Stimulated activated CD4-positive, alpha-beta T cell treated with anti-CD3 and anti-CD28 coated beads, Interleukin-1b, Interleukin-23, amount 100 ng/mL, for 24 hours (primary cell): Measurements from ENCODE around the gene ORC4.
A peak's percentile ranks its signal among the peaks of the same experiment; 100 is the strongest.
"Not testable (repeated sequence)": the region's sequence is repeated elsewhere in the genome, so short reads cannot be mapped to it uniquely, and the experiment has no call there.

ENCODE experiments used
- DNase-seq, 4 experiments: peaks; one replicate each; pipeline ENCODE4 v3.0.0-alpha.2; 2020; ENCODE audit warnings: low read depth in 4 of 4, low spot score in 1 of 4

ORC4 gene

DNA sequence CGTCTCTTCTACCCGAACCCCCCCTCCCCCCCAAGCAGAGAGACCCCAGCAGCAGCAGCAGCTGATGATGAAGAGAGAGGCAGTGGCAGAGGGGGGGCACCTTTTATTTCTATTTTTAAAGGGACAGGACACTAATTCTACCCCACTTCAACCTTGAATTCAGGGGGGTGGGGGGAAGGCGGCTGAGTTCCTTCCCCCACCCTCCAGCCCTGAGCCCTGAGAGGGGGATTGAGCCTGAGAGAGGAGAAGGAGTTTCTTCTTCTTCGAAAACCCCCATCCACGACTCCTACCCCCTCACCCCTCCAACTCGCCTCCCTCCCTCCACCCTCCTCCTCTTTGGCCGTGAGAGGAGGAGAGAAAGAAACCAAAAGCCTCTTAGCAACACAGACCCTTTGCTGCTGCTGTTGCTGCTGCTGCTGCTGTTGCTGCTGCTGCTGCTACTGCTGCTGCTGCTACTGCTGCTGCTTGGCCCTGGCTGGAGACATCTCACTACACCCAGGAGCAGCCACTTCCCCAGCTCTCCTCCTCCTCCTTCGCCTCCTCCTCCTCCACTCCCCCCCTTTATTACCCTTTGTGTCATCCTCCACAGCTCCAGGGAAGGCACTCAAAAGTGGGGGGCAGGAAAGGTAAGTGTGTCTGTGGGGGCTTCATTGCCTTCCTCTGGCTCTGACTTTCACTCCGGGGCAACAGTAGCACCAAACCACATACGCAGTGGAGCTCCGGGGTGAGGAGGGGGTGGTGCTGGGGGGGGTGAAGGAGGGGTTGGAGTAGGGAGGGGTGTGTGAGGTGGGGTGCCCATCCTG lies 723 bp upstream of the ORC4 start, which contains the start of gene MBD5:
MBD5 (plus strand) TSS at position 33 of the 803 bp plus-strand sequence.
- peak in 3 of 4 experiments; percentile 9 to 36 (median 21) for DNase-seq

- no peak for DNase-seq
Observed at GRCh38 chr2:148014616-148015015, 5.9 kb downstream of the ORC4 start.

GRCh38 chr2:148013876-148014275 lies 6.7 kb downstream of the ORC4 start:
- DNase-seq, result no peak

- DNase-seq, result not testable (repeated sequence)
Observed at GRCh38 chr2:148008411-148008810, 12.1 kb downstream of the ORC4 start.

DNA sequence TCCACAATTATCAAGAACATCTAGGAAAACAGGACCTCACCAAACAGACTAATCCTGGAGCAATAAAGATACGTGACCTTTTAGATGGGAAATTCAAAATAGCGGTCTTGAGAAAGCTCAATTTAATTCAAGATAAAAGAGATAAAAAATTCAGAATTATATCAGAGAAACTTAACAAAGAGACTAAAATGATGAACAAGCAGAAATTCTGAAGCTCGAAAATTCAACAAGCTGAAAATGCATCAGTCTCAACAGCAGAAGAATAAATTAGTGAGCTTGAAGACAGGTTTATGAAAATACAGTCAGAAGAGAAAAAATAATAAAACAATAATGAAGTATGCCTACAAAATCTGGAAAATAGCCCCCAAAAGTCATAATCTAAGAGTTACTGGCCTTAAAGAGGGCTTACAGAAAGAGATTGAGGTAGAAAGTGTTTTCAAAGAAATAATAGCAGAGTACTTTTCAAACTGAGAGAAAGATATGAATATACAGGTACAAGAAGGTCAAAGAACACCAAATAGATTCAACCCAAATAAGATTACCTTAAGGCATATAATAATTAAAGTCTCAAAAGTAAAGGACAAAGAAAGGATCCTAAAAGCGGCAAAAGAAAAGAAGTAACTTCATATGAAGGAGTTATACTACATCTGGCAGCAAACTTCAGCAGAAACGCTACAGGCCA lies 13.2 kb downstream of the ORC4 start:
- no peak for DNase-seq

- DNase-seq, result no peak
Observed at GRCh38 chr2:148006249-148007007, 14.1 kb downstream of the ORC4 start.

GRCh38 chr2:148002420-148002819 lies 18.1 kb downstream of the ORC4 start:
- DNase-seq, result not testable (repeated sequence)

DNA sequence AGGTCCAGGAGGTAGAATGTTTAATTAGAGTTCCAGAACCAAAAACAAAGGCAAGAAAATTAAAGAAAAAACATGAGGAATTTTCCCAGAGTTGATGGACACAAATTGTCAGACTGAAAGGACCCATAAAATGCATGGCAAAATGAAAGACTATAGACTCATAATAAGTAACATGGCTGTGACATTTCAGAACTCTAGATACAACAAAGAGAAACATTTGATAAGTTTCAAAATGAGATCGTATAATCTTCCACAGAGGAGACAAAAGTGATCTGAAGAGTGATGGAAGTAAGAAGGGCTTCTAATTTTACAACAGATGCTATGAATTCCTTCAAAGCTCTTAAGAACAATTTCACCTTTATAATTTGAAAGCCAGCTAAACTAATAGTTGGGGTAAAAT lies 20.4 kb downstream of the ORC4 start:
- no peak for DNase-seq

- DNase-seq, result no peak
Observed at GRCh38 chr2:147999126-147999525, 21.4 kb downstream of the ORC4 start.

- DNase-seq, result no peak
Observed at GRCh38 chr2:147998203-147998602, 22.3 kb downstream of the ORC4 start.

- no peak for DNase-seq
Observed at GRCh38 chr2:147996828-147997227, 23.7 kb downstream of the ORC4 start.

DNA sequence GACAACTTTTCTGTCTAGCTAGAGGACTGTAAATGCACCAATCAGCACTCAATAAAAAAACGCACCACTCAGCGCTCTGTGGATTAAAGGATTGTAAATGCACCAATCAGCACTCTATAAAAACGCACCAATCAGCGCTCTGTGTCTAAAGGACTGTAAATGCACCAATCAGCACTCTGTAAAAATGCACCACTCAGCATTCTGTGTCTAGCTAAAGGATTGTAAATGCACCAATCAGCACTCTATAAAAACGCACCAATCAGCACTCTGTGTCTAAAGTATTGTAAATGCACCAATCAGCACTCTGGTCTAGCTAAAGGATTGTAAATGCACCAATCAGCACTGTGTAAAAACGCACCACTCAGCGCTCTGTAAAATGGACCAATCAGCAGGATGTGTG lies 25.6 kb downstream of the ORC4 start:
- not testable (repeated sequence) for DNase-seq

DNA sequence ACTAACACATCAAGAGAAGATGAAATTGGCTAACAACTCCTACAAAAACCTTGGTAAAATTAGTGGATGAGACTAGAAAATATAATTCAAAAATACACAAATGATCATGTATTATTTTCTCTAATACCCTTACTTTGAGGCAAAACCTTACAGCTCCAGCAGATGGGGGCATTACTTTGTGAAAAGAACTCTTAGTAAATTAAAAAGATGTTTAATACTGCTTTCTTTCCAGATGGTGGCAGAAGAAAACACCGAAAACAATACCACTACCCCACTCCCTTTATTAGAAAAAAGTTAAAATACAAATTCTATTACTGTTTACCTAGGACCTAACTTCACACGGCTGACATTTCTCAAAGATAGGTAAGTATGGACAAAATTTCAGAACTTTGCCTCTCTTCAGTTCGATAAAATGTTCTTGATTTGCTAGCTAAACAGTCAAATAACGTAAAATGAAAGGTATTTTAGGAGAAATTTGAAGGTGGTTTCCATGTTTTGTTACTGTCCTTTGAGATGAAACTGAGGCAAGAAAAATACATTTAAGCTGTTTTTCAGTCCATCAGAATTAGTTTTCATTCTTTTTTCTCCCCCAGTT lies 30.6 kb downstream of the ORC4 start:
- no peak for DNase-seq

- DNase-seq, result no peak
Observed at GRCh38 chr2:147989102-147989501, 31.4 kb downstream of the ORC4 start.

DNA sequence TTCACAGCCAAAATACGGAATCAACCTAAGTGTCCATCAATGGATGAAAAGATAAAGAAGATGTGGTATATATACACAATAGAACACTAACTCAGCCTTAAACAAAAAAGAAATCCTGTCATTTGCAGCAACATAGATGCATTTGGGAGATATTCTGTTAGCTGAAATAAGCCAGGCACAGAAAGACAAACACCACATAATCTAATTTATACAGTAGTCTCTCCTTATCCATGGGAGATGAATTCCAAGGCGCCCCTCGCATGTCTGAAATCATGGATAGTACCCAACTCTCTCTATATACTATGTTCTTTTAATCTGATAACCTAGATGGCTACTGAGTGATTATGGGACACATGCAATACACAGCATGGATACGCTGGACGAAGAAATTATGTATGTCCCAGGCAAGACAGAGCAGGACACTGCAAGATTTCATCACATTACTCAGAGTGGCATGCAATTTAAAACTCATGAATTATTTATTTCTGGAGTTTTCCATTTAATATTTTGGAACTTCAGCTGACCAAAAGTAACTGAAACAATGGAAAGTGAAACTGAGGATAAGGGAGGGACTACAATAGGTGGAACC lies 39.5 kb downstream of the ORC4 start:
- DNase-seq, result no peak

DNA sequence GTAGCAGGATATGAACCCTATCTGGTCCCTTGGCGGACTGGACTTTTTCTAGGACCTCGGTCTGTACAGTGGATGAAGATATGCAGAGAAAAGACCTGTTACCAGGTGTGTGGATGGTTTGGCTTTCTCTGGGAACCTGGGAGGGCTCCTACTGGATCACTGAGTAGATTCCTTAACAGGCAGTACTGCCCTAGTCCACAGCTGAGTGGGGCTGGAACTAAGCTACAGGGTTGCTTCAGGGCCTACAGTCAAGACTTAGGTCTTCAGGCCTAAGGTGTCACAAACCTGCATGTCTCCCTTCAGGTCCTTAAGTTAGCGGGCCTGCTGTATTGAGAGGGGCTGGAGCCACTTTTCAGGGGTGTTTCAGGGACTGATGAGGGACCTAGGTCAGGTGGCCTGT lies 42.9 kb downstream of the ORC4 start:
- no peak for DNase-seq

DNA sequence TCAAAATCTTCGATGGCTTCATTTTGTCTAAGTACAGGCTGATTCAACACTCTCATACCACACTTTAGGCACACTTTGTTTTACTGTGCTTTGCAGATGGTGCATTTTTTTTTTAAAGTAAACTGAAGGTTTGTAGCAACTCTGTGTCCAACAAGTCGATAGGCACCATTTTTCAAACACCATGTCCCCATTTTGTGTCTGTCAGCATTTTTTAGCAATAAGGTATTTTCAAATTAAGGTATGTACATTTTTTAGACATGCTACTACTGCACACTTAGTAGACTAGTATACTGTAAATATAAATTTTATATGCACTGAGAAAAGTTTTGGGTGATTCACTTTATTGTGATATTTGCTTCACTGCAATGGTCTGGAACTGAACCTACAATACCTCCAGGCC lies 44.4 kb downstream of the ORC4 start:
- no peak for DNase-seq

- DNase-seq, result no peak
Observed at GRCh38 chr2:147968571-147968970, 52.0 kb downstream of the ORC4 start.

DNA sequence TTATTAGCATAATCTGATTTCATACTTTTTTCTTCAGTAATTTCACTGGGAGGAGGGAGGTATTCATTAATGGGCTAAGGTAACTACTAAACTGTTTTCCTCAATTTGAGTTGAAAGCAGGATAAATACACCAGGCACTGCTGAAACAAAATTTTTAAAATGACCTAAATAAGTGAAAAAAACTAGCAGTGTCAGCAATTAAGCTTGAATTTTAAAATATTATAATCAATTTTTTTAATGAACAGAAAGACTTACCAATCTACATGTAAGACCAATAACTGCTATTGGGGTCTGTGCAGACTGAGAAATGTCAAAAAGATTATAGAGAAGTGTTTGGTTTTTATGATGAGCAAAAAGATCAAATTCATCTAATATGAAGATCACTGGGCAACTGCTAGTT lies 68.4 kb downstream of the ORC4 start:
- DNase-seq, result no peak

GRCh38 chr2:147945660-147946059 lies 74.9 kb downstream of the ORC4 start:
- DNase-seq, result no peak

DNA sequence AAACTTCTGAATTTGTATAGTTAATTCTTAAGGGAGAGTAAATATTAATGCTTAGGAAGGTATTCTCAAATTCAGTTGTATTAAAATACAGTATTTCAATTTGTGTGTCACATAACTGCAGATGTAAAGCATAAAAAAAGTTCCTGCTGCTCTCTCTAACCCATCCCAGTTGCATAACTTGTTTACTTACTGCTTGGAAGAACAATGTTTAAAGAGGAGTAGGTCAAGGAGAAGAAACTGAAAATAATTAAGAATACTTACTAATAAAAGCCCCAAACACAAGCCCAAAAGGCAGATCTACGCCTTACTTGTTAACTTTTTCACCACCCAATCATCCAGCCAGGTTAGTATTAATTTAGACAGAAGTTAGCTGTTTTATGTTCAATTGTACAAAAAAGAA lies 81.2 kb downstream of the ORC4 start:
- DNase-seq, result no peak
